GM19035 (cell line): ENCODE measurements around the gene TESK2.
"Not testable (repeated sequence)": the region's sequence is repeated elsewhere in the genome, so short reads cannot be mapped to it uniquely, and the experiment has no call there.

Experiments used
- ATAC-seq: cut with Tn5 transposase; IDR thresholded peaks from one replicate; pipeline ENCODE4 v1.9.1; 2021; ENCODE audit not compliant: unreplicated experiment

The TESK2 gene

DNA sequence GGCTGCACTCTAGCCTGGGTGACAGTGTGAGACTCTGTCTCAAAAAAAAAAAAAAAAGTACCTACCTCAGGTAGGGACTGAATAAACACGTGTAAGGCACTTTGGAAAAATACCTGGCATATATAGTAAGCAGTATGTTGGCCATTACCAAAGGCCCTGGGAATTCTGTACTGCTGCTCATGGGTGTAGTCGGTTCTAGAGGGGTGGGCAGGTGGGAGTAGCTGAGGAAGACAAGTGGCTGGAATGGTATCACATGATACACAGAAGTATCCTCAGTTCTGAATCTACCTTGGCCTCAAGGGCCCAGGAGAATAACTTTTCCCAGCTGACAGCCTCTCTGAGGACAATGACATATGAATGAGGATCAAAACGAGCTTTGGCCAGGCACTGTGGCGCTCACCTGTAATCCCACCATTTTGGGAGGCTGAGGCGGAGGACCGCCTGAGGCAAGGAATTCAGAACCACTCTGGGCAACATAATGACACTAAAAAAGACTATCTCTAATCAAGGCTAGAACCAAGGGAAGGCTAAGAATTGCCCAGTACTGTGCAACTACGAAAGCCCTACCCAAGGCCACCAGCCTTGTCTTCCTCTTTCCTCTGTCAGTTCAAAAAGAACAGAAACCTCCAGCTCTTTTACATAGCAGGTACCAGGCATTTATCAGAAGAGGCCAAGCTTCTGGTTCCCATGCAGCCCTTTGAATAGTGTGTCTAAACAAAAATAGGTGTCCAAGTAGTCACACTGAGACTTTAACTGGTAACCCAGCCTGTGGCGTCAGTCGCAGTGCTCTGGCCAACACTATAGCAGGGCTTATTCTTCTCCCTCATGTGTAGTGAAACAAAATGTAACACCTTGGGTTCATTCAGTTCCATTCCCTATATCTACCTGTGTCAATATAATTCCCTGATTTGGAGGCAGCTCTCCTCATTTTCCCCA lies 19.3 kb upstream of the TESK2 start:
- ATAC-seq: no peak

DNA sequence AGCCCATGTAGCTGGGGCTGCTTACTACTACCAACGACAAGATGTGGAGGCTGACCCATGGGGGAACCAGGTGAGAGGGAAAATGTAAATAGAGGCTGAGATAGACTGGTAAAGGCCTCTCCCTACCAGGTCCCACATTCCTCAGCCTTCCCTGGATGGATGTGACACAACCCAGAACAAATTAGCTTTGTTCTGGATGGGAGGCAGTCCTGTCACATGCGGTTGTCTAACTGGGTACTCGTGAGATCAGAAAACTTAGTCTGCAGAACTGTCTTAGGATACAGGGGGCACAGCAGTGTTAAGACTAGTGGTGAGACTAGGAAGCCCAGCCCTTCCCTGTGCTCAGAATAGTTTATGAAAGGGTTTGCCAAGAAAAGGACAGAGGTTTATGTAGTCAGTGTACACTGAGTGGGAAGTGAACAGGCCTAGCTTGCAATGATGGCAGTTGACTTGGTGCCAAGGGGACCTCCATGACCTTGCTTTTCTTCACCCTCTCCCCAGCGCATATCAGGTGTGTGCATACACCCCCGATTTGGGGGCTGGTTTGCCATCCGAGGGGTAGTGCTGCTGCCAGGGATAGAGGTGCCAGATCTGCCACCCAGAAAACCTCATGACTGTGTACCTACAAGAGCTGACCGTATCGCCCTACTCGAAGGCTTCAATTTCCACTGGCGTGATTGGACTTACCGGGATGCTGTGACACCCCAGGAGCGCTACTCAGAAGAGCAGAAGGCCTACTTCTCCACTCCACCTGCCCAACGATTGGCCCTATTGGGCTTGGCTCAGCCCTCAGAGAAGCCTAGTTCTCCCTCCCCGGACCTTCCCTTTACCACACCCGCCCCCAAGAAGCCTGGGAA lies 17.6 kb upstream of the TESK2 start:
- ATAC-seq: no peak

DNA sequence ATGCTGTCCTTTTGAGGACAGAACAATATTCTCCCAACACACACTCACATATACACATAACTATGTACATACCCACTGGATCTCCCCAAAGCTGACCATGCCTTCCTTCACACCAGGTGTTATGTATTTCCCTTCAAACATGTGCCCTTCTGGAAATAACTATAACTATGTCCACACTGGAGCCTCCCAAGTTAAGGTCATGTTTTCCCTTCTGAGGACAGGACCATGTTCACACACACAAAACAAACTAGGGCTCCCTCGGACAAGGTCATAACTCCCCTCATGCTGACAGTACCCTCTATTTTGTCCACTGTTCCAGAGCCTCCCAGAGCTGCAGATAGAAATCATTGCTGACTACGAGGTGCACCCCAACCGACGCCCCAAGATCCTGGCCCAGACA lies 16.9 kb upstream of the TESK2 start:
- no peak for ATAC-seq

DNA sequence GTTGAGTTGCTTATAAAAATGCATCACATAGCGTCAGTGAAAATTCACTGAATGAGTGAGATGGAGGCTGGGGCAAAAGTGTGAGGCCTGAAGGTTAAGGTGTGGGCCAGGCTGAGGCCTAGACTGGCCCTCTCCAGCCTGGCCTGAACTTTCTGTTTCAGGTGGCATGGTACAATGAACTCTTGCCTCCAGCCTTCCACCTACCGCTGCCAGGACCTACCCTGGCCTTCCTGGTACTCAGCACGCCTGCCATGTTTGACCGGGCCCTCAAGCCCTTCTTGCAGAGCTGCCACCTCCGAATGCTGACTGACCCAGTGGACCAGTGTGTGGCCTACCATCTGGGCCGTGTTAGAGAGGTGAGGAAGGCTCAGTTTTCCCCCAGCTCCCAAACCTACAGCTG lies 16.2 kb upstream of the TESK2 start:
- ATAC-seq: no peak

DNA sequence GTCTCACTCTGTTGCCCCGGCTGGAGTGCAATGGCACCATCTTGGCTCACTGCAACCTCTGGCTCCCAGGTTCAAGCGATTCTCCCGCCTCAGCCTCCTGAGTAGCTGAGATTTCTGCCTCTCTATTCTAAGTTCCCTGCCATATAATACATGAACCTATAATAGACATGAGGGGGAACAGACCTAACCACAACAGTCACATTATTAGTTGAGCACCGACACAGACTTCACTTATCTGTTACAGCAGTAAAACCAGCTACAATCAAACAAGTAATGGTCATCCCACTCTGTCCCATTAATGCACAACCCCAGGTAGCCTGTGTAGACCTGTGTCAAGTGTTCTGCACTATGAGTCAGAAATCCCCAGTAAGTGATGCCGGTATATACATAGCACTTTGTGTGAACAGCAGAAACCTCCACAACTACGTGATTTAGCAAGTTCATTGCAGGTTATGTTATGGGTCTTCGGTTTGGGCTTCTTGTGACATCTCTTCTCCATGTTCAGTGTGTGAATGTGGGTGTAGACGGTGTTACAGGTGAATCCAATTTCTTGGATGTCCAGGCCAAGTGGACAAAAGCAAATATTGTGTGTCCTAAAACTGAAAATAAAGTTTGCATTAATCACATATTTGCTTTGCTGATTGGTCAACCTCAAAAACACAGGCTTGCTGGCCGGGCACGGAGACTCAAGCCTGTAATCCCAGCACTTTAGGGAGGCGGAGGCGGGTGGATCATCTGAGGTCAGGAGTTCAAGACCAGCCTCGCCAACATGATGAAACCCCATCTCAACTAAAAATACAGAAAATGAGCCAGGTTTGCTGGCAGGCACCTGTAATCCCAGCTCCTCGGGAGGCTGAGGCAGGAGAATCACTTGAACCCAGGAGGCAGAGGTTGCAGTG lies 12.7 kb upstream of the TESK2 start:
- ATAC-seq: no peak

DNA sequence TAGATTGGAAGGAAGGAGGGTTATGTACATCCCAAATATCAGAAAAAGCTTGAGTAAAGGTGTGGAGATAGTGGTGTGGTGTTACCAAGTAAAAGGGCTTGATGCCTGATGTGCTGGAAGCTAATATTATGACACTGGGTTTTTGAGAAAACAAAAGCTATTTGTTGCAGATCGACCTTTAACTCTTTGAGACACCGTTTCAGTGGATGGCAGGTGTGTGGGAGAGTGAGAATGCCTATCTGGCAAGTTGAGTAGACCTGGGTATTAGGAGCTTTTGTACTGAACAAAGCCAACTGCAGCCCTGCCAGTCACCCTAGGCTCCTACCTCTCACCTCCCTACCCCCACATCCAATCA lies 10.5 kb upstream of the TESK2 start:
- ATAC-seq: no peak

DNA sequence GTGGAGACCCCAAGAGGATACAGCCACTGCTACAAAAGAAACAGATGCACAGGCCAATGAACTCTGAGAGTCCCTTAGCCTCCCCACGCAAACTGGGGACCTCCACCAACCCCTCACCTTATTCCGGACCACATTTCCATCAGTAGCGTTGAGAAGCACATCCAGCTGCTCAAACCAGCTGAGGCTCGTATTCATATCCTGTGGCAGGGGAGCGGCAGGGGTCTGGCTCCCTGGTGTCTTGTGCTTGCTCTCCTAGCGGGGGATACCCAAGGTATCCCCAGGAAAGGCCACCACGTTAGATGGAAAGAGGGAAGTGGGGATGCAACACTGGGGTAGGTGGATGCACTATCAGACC lies 8.4 kb upstream of the TESK2 start:
- ATAC-seq: peak; percentile 15

DNA sequence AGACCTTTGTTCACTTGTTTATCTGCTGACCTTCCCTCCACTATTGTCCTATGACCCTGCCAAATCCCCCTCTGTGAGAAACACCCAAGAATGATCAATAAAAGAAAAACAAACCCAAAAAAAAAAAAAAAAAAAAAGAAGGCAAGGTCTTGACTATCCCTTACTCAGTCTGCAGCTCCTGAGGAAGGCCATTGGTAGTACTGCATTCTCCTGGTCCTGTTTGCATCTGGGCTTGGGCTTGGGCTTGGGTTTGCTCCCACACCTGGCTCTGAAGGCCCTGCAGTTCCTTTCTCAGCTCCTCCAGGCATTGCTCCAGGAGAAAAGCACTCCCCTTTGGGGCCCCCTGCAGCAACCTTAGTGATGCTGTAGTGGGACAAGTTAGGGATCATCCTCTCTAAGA lies 7.3 kb upstream of the TESK2 start:
- no peak for ATAC-seq

DNA sequence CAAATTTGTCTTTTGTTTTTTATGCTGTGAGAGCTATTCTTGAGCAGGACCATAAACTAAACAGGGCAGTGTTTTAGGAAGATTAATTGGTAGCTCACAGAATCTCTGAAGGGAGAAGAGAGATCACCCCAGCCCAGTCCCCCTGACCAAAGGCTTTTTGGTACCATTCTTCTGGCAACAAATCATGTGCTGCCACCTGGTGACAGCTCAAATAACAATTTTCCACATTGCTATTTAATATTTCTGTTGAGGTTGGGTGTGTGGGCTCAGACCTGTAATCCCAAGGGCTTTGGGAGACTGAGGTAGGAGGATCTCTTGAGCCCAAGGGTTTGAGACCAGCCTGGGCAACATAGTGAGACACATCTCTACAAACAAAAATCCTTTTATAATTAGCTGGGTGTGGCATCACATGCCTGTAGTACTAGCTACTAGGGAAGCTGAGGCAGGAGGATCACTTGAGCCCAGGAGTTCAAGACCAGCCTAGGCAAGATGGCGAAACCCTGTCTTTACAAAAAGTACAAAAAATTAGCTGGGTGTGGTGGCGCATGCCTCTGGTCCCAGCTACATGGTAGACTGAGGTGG lies 2.2 kb upstream of the TESK2 start:
- ATAC-seq: no peak

DNA sequence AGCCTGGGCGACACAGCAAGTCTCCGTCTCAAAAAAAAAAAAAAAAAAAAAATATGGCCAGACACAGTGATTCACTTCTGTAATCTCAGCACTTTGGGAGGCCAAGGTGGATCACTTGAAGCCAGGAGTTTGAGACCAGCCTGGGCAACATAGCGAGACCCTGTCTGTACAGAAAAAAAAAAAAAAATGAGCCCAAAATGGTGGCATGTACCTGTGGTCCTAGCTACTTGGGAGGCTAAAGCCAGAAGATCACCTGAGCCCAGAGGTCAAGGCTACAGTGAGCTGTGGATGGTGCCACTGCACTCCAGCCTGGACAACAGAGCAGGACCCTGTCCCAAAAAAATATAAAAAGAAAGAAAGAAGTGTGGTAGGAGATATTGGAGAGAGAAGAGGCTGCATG lies 1.7 kb upstream of the TESK2 start:
- ATAC-seq: no peak

DNA sequence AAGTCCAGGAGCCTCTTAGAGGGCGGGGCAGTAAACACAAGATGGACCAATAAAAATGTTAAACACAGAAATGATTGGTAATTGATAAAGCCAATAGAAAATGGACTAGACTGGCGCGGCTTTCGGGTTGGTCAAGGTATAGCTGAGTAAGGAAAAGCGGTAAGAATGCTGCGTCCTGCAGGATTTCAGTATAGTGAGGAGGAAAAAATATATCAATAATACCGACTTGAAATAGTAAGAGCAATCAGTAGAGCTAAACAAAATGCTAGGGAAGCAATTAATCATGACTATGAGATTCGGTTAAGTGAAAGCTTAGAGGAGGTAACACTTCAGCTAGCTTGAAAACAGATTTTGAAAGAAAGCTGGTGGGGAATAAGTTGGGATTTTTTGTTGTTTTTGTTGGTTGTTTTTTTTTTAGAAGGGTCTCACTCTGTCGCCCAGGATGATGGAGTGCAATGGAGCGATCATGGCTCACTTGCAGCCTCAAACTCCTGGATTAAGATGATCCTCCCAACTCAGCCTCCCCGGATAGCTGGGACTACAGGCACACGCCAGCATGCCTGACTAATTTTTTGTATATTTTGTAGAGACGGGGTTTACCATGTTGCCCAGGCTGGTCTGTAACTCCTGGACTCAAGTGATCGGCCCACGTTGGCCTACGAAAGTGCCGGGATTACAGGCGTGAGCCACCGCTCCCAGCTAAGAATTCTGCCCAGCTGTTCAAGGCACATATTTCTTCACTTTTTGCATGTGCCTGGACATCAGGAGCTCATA lies 711 bp upstream of the TESK2 start:
- ATAC-seq: no peak

DNA sequence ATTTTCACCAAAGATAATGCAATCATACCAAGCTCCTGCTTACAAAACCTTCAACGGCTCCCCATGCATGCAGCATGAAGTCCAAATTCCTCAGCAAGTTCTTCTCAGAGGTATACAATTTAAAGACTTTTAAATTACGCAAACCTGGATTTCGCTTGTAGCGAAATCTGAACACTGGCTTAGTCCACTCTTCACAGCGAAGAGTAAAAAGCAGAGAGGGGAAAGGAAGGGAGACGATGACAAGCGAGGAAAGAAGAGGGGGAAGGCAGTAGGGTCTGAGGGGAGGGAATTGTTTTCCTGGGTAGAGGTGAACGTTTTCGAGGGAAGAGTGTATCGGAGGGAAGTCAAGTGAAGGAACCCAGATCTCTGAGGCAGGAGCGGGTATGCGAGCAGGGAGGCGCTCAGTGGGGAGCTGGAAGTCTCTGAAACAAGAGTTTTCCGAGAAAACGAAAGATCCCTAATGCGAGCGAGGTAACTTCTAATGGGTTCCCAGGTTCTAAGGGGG lies 790 bp downstream of the TESK2 start:
- ATAC-seq: no peak

DNA sequence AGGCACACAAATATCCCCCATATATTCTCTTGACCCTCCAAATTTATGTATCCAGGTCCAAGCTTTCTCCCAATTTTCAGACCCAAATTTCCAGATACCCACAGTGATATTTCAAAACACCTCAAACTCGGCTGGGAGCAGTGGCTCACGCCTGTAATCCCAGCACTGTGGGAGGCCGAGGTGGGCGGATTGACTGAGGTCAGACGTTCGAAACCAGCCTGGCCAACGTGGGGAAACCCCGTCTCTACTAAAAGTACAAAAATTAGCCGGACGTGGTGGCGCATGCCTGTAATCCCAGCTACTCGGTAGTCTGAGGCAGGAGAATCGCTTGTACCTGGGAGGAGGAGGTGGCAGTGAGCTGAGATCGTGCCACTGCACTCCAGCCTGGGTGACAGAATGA lies 1.6 kb downstream of the TESK2 start:
- ATAC-seq: not testable (repeated sequence)

DNA sequence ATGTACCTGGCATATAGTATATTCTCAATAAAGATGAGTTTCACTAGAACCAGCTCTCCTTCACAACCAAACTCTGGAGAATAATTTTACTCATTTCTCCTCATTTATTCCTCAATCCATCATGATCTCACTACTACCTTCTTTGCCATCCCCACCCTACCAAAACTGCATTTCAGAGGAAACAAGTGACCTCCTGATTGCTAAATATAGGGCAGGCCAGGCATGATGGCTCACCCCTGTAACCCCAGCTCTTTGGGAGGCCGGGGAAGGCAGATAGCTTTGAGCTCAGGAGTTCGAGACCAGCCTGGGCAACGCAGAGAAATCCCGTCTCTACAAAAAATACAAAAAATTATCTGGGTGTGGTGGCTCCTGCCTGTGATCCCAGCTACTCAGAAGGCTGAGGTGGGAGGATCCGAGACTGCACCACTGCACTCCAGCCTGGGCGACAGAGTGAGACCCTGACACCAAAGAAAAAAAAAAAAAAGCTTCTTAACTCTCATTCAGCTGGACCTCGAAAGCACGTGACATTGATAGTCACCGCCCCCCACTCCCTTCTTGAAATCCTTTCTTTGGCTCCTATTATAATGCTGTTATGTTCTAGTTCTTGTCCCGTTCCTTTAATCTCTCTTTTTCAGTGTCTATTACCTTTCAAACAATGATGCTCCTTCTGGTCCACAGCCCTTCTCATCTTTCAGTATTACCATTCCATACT lies 2.1 kb downstream of the TESK2 start:
- no peak for ATAC-seq

DNA sequence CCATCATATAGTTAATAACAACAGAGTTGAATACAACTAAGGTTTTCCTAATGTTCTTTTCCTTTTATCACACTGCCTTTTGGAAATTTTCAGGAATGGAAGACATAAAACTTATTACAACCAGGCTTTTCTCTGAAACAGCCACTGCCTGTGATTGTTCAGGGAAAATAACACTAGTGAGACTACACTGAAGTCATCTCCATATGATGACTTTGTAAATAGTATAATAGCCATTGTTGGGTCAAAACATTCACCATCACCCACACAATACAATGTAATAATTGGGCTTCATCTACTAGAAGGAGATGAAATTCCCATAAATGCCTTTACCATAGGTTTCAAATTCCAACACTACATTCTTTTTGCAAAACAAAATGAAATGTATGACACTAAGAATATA lies 5.0 kb downstream of the TESK2 start:
- no peak for ATAC-seq

DNA sequence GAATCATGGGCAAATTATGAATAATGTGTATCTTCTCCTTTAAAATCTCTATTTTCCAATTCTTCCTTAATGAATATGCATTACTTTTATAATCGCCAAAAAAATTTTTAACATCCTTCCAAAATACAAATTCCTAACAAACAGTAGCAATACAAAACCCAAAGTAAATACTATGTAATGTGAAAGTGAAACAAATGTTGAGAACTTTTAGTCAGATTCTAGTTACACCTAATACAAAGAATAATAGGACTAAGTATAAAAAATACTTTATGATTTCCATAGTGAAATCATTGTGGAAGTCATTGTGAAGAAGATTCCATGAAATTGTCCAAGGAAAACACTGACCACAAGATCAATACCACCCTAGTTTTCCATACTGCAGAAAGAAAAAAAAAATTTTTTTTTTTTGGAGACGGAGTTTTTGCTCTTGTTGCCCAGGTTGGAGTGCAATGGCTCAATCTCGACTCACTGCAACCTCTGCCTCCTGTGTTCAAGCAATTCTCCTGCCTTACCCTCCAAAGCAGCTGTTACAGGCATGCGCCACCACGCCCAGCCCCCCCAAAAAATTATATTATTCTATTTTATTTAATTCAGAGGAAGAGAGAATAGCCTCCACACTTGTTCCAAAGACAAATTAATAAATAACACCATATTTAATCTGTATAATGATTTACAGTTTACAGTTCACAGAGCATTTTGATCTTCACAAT lies 11.8 kb downstream of the TESK2 start:
- no peak for ATAC-seq

DNA sequence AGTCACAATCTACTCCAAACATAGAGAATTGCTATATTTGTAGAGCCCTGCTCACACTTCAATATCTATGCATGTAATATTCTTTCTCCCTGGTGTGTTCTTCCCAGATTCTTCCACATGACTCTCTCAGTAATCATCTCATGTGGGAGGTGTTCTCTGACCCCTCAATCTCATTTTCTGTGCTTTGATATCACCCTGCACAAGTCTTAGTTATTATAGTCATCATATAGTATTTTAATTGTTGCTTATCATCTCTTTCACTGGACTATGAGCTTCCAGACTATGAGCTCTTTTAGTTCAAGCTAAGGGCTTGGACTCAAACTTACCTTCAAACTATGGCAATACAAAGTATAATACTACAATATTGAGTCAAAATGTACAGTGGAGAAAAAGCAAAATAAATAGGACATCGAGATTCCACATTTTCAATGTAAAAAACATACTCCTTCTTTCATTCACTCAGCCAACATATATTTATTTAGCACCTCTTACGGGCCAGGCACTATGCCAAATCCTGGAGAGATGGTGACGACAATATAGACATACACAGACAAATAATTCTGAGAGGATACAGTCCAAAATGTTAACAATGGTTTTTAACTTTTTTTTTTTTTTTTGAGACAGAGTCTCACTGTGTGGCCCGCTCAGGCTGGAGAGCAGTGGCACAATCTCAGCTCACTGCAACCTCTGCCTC lies 12.7 kb downstream of the TESK2 start:
- no peak for ATAC-seq

DNA sequence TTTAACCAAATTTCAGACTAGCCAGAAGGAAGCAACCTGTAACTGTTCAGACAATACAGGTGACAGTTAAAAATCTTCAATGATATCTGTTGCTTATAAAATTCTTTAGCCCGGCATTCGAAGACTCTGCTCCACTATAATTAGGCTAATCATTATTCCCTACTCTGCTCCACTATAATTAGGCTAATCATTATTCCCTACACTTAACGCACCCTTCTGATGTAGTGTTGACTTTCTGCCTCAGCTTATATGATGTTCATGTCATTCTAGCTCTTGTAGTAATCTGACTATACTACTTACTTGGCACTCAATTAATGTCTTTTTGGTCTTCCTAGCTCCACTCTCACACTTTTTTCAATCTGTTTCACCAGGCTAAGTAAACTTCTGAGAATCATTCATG lies 13.3 kb downstream of the TESK2 start:
- no peak for ATAC-seq
